ENCODE results near the gene SCRN1.

The SCRN1 gene

DNA sequence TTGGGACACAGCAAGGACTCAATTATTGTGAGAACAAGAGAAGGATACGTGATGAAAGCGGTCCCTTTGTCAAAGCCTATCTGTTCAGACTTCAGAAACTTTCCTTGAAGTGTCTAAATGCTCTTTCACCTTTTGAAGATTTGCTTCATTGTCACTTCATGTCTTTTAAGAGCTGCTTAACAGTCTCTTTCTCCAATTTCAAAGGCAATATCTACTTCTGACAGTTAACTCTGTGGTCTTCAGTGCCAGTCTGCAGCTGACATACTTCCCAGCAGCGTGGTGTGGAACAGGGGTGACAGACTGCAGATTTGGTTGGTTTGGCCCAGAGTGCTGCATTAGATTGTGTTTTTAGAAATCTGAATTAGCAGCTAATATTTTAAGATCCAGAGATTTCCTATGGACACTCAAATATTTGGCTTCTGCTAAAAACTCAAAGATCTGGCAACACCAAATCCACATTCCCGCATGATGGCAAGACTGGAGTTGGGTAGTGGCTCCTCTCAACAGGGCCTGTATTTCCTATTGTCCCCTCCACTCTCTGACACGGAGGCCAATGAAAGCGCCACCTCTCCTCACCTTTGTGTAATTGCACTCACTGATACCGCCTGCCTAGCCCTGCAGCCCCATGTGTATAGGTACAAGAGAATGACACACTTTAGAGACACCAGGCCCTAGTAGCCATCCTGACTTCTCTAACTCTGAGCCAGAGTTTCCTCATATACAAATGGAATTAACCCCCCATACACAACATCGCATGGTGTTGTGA lies 11.5 kb downstream of the SCRN1 start:
- no peak overlapping the region for H3K9ac ChIP-seq (ENCODE audit: insufficient read length)
- no peaks in the 10 kb centered on the region for H3K36me3 ChIP-seq (ENCODE audit: insufficient read depth, low read length)
- no peak overlapping the region for H3K4me3 ChIP-seq
- TF ChIP-seq EZH2 (IDR thresholded peaks at IDR 0.05) (no peak), FOXP2 (optimal IDR thresholded peaks at IDR 0.05; ENCODE audit: control extremely low read depth, extremely low read length, insufficient read depth) (no peak), POLR2AphosphoS5 (IDR thresholded peaks at IDR 0.05; ENCODE audit: borderline replicate concordance, low read depth, low read length) (no peak)
- H3K27ac ChIP-seq: no peak overlapping the region
- no peak for DNase-seq (ENCODE audit: low read depth, low spot score)
- no peaks in the 10 kb centered on the region for H3K9me3 ChIP-seq (ENCODE audit: low read depth, low read length)

DNA sequence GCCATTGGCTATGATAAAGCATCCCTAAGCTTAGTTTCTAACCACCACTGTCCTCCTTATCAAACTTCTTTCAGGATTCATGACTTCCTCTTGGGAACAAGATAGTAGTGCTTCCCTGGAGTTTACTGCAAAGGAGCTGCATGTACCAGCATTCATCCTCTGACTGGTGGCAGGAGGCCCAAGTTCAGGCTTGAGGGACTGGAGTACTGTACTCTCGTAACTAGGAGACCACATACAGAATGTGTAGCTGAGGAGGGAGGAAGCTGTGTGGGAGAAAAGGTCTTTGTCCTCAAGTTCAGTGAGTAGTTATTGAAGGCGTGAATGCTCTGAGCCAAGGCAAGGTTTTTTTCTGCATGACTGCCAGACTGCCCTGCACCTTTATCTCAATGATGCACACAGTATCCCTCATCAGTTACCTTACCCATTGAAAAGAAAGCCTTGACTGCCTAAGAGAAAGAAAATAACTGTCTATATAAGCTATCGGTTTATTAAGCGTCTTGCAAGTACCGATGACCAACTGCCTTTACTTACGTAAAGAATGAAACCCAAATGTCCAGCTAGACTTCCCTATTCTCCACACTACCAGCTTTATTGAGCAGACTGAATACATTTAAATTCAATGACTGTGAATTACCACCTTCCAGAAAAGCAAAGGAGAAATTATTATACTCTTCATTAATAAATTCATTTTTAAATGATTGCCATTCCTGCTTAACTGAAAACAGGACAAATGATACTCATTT lies 12.8 kb downstream of the SCRN1 start:
- TF ChIP-seq FOXP2 (optimal IDR thresholded peaks at IDR 0.05; ENCODE audit: control extremely low read depth, extremely low read length, insufficient read depth) (no peak), EZH2 (IDR thresholded peaks at IDR 0.05) (no peak), POLR2AphosphoS5 (IDR thresholded peaks at IDR 0.05; ENCODE audit: borderline replicate concordance, low read depth, low read length) (no peak)
- Histone ChIP-seq H3K9ac (ENCODE audit: insufficient read length) (no peak overlapping the region), H3K9me3 (ENCODE audit: low read depth, low read length) (no peaks in the 10 kb centered on the region), H3K4me3 (no peak overlapping the region), H3K36me3 (ENCODE audit: insufficient read depth, low read length) (no peaks in the 10 kb centered on the region), H3K27ac (no peak overlapping the region)
- no peak for DNase-seq (ENCODE audit: low read depth, low spot score)

DNA sequence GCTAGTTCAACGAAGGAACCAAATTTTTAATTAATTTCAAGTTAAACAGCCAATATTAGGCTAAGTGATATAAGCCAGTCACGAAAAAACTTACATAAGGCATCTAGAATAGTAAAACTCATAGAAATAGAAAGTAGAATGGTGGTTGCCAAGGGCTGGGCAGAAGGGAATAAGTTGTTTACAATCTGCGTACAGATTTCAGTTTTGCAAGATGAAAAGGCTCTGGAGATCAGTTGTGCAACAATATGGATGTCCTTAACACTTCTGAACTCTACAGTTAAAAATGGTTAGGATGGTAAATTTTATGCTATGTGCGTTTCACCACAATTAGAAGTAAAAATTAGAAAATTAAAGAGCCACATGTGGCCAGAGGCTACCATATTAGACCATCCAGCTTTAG lies 13.3 kb downstream of the SCRN1 start:
- Histone ChIP-seq H3K36me3 (ENCODE audit: insufficient read depth, low read length) (no peaks in the 10 kb centered on the region), H3K27ac (no peak overlapping the region), H3K4me3 (no peak overlapping the region), H3K9me3 (ENCODE audit: low read depth, low read length) (no peaks in the 10 kb centered on the region), H3K9ac (ENCODE audit: insufficient read length) (no peak overlapping the region)
- TF ChIP-seq POLR2AphosphoS5 (IDR thresholded peaks at IDR 0.05; ENCODE audit: borderline replicate concordance, low read depth, low read length) (no peak), FOXP2 (optimal IDR thresholded peaks at IDR 0.05; ENCODE audit: control extremely low read depth, extremely low read length, insufficient read depth) (no peak), EZH2 (IDR thresholded peaks at IDR 0.05) (no peak)
- no peak for DNase-seq (ENCODE audit: low read depth, low spot score)

DNA sequence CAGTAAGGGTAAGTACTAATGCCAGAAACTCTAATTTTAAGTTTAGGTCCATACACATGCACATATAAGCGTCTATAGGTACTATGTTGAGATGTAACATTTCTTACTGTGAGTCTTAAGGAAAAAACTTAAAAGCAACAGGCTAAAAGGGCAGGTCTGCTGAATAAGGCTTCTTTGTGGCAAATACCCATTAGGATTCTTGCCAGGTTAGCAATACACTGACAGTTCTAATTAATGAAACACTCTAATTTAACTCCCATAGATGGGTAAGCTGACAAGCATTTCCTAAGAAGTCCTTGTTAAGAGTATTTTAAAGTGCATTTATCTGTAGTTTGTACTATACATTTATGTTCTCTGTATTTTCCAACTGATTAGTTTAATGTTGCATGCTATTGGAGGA lies 14.0 kb downstream of the SCRN1 start:
- H3K36me3 ChIP-seq (ENCODE audit: insufficient read depth, low read length): no peaks in the 10 kb centered on the region
- TF ChIP-seq EZH2 (IDR thresholded peaks at IDR 0.05) (no peak), FOXP2 (optimal IDR thresholded peaks at IDR 0.05; ENCODE audit: control extremely low read depth, extremely low read length, insufficient read depth) (no peak), POLR2AphosphoS5 (IDR thresholded peaks at IDR 0.05; ENCODE audit: borderline replicate concordance, low read depth, low read length) (no peak)
- no peak overlapping the region for H3K9ac ChIP-seq (ENCODE audit: insufficient read length)
- H3K27ac ChIP-seq: no peak overlapping the region
- no peaks in the 10 kb centered on the region for H3K9me3 ChIP-seq (ENCODE audit: low read depth, low read length)
- H3K4me3 ChIP-seq: no peak overlapping the region
- DNase-seq (ENCODE audit: low read depth, low spot score): no peak

DNA sequence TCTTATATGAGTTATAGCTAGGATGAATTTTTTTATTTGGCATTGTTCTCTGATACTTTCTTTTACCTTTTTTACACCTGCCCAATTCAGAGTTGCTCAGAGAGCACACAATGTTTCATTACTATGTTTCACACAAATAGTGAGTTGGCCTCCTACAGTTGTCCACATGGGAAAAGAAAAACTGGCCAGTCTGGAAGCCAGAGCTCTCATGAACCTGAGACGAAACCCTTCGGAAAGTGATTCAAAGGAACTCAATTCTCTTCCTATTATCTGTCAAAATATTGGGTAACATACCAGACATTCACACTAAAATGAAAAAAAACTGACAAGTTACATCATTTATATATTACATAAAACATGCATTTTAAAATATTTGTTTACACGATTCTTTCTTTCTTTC lies 15.3 kb downstream of the SCRN1 start:
- TF ChIP-seq POLR2AphosphoS5 (IDR thresholded peaks at IDR 0.05; ENCODE audit: borderline replicate concordance, low read depth, low read length): no peak
- no peak for TF ChIP-seq EZH2 (IDR thresholded peaks at IDR 0.05)
- no peak for TF ChIP-seq FOXP2 (optimal IDR thresholded peaks at IDR 0.05; ENCODE audit: control extremely low read depth, extremely low read length, insufficient read depth)
- Histone ChIP-seq H3K9me3 (ENCODE audit: low read depth, low read length) (no peaks in the 10 kb centered on the region), H3K36me3 (ENCODE audit: insufficient read depth, low read length) (no peaks in the 10 kb centered on the region), H3K27ac (no peak overlapping the region), H3K9ac (ENCODE audit: insufficient read length) (no peak overlapping the region), H3K4me3 (no peak overlapping the region)
- DNase-seq (ENCODE audit: low read depth, low spot score): no peak

DNA sequence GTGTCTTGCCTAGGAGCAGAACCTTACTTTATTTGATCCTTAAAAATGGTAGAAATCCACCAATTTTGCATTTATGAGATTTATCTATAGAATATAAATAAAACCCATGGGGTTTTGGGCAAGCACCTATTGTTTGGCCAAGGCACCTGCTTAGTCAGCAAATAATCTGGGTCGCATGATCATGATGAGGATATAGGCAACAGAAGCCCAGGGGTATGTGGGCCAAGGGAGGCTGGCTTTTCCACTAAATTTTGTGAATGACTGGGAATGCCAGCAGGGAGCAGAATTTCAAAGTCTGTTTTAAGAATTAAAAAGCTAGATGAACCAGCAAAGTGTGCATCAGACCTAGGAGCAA lies 17.3 kb downstream of the SCRN1 start:
- TF ChIP-seq EZH2 (IDR thresholded peaks at IDR 0.05): no peak
- no peak for TF ChIP-seq FOXP2 (optimal IDR thresholded peaks at IDR 0.05; ENCODE audit: control extremely low read depth, extremely low read length, insufficient read depth)
- no peak for TF ChIP-seq POLR2AphosphoS5 (IDR thresholded peaks at IDR 0.05; ENCODE audit: borderline replicate concordance, low read depth, low read length)
- peaks cover 17% of the 10 kb centered on the region for H3K36me3 ChIP-seq (ENCODE audit: insufficient read depth, low read length)
- DNase-seq (ENCODE audit: low read depth, low spot score): no peak
- H3K9me3 ChIP-seq (ENCODE audit: low read depth, low read length): no peaks in the 10 kb centered on the region
- H3K4me3 ChIP-seq: no peak overlapping the region
- no peak overlapping the region for H3K27ac ChIP-seq
- H3K9ac ChIP-seq (ENCODE audit: insufficient read length): no peak overlapping the region

DNA sequence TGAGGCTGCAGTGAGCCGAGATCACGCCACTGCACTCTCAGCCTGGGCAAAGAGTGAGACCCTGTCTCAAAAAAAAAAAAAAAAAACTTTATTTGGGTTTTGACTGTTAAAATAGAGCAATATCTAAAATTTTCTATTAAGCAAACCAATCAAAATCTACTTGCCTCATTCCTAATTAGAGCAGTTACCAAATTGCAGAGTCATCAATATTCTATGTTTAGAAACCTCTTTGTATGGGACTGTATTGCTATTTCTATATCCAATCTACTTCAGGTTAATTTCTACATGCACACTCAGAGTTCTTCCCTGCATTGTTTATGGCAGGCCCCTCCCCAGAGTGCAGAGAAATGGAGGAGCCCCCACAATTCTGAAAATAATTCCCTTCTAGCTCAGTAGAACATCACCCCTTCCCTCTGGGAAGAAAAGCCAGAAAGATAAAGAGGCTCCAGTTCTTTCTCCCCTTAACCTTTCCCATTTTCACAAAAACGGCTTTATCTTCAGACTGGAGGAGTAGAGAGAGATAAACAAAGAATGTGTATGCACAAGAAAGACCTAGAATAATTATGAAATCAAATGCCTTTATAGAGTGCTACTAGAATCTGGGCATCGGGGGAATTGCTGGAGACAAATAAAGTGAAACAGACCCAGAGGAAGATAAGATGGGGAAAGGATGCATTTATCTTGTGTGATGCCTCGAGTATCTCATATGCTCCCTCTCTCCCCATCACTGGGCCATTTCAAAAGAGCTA lies 17.9 kb downstream of the SCRN1 start:
- H3K4me3 ChIP-seq: no peak overlapping the region
- H3K9me3 ChIP-seq (ENCODE audit: low read depth, low read length): no peaks in the 10 kb centered on the region
- no peak overlapping the region for H3K27ac ChIP-seq
- H3K36me3 ChIP-seq (ENCODE audit: insufficient read depth, low read length): peaks cover 17% of the 10 kb centered on the region
- no peak for TF ChIP-seq EZH2 (IDR thresholded peaks at IDR 0.05)
- no peak for TF ChIP-seq POLR2AphosphoS5 (IDR thresholded peaks at IDR 0.05; ENCODE audit: borderline replicate concordance, low read depth, low read length)
- no peak for TF ChIP-seq FOXP2 (optimal IDR thresholded peaks at IDR 0.05; ENCODE audit: control extremely low read depth, extremely low read length, insufficient read depth)
- no peak overlapping the region for H3K9ac ChIP-seq (ENCODE audit: insufficient read length)
- DNase-seq (ENCODE audit: low read depth, low spot score): no peak

DNA sequence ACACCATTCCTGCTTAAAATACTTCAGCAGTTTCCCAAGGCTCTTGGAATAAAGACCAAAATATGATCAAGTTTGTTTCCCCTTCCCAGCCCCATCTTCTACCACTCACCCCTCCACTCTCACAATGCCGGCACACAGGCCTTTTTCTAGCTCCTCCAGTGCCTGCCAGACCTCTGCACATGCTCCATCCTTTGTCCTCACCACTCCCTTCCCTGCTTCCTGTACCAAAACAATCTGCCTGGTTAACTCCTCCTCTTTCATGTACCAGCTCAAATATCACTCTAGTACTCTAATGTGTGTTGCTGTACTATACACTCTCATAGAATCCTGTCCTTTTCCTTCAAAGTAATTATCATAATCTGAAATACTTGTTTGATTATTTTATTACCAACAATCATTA lies 19.4 kb downstream of the SCRN1 start:
- Histone ChIP-seq H3K9ac (ENCODE audit: insufficient read length) (no peak overlapping the region), H3K27ac (no peak overlapping the region), H3K9me3 (ENCODE audit: low read depth, low read length) (no peaks in the 10 kb centered on the region), H3K36me3 (ENCODE audit: insufficient read depth, low read length) (peaks cover 20% of the 10 kb centered on the region), H3K4me3 (no peak overlapping the region)
- no peak for TF ChIP-seq FOXP2 (optimal IDR thresholded peaks at IDR 0.05; ENCODE audit: control extremely low read depth, extremely low read length, insufficient read depth)
- no peak for TF ChIP-seq EZH2 (IDR thresholded peaks at IDR 0.05)
- no peak for TF ChIP-seq POLR2AphosphoS5 (IDR thresholded peaks at IDR 0.05; ENCODE audit: borderline replicate concordance, low read depth, low read length)
- DNase-seq (ENCODE audit: low read depth, low spot score): no peak
